Central memory CD8-positive, alpha-beta T cell (primary cell): ENCODE measurements around the gene MACROD2.
"Not testable (repeated sequence)": the region's sequence is repeated elsewhere in the genome, so short reads cannot be mapped to it uniquely, and the experiment has no call there.

Source experiments
- ATAC-seq: fragments of 150-1000 bp; cut with Tn5 transposase; replicated peaks from 2 replicates; pipeline ENCODE4 v1.10.0; 2022; ENCODE audit warnings: mild to moderate bottlenecking, moderate FRiP score, moderate number of reproducible peaks; ENCODE audit not compliant: poor library complexity, severe bottlenecking; ENCODE audit errors: extremely low read depth
- DNase-seq, 2 donors: peaks; one replicate each; pipeline ENCODE4 v3.0.0; 2021; ENCODE audit warnings: low spot score in 2 of 2
- H3K27ac Mint-ChIP-seq: one replicate; pipeline ENCODE4 v1.8.0; 2022; ENCODE audit warnings: low read depth, mild to moderate bottlenecking, moderate library complexity, mixed read lengths
- H3K27me3 Mint-ChIP-seq: one replicate; pipeline ENCODE4 v1.8.0; 2022; ENCODE audit warnings: mixed read lengths
- H3K36me3 Mint-ChIP-seq: one replicate; pipeline ENCODE4 v1.8.0; 2022; ENCODE audit warnings: mild to moderate bottlenecking, moderate library complexity, mixed read lengths; ENCODE audit not compliant: insufficient read depth
- H3K4me1 Mint-ChIP-seq: one replicate; pipeline ENCODE4 v1.8.0; 2022; ENCODE audit warnings: mixed read lengths
- H3K4me3 Mint-ChIP-seq: one replicate; pipeline ENCODE4 v1.8.0; 2022; ENCODE audit warnings: mild to moderate bottlenecking, moderate library complexity, mixed read lengths
- H3K9me3 Mint-ChIP-seq: one replicate; pipeline ENCODE4 v1.8.0; 2022; ENCODE audit warnings: mixed read lengths

Gene MACROD2

DNA sequence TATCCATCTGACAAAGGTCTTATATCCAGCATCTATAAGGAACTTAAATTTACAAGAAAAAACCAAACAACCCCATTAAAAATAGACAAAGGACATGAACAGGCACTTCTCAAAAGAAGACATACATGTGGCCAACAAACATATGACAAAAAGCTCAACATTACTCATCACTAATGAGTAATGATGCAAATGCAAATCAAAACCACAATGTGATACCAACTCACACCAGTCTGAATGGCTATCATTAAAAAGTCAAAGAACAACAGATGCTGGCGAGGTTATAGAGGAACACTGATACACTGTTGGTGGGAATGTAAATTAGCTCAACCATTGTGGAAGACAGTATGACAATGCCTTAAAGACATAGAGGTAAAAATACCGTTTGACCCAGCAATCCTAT, 13.9 kb downstream of the MACROD2 start:
- DNase-seq (no peak), ATAC-seq (no peak)
- no peaks in the 10 kb centered on the region for H3K36me3 Mint-ChIP-seq
- no peak overlapping the region for H3K4me3 Mint-ChIP-seq
- no peaks in the 10 kb centered on the region for H3K4me1 Mint-ChIP-seq
- H3K27ac Mint-ChIP-seq = no peak overlapping the region
- no peaks in the 10 kb centered on the region for H3K27me3 Mint-ChIP-seq
- peaks cover 10% of the 10 kb centered on the region for H3K9me3 Mint-ChIP-seq

DNA sequence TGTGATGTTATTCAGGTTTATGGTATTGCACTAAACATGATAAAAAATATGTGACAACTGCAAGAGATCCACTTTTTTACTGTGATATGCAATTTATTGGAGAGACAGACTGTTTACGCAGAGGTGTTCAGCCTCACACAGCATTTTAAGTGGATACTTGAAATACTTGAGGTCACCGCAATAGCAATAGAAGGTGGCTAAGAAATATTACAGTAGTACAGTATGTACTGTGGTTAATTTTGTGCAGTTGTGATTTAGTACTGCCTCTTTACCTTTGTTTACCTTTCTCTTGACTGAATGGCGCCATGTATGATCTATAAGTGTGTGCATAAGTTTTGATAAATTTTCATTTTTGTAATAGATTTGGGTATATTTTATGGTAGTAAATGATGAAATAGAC, 17.4 kb downstream of the MACROD2 start:
- Mint-ChIP-seq H3K27me3 (no peaks in the 10 kb centered on the region), H3K4me1 (no peaks in the 10 kb centered on the region), H3K9me3 (peaks cover 15% of the 10 kb centered on the region), H3K4me3 (no peak overlapping the region), H3K36me3 (no peaks in the 10 kb centered on the region), H3K27ac (no peak overlapping the region)
- ATAC-seq (no peak), DNase-seq (no peak)

DNA sequence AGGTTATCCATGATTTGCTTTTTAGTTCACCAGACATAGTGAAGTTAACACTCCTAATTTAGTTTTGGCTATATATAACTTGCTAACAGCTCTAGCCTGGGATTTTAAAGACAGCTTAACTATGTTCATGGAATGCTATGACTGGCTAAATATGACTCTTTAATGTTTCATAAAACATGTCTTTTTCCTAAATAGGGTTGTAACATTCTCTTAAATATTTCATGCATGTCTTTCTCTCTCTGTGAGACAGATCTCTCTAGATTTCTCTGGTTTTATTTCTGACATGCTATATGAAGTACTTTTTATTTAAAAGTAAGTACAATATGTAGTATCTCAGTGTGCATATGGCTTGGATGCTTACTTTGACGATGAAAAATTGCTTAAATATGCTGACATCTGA, 35.7 kb downstream of the MACROD2 start:
- Mint-ChIP-seq H3K27me3 (no peaks in the 10 kb centered on the region), H3K4me1 (no peaks in the 10 kb centered on the region)

DNA sequence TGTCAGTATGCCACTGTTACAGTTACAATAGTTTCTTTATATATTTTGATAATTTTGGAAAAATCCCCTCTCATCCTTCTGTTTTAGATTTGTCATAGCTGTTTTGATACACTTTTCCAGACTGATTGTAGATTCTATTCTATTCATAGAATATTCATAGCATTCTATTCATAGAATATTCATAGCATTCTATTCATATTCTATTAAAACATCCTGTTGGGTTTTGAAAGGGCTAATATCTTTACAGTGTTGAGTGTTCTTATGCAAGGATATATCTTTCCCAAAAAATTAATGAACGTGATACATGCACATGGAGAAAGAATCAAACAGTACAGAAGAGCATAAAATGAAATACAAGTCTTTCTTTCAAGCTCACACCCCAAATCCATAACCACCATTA, 38.0 kb downstream of the MACROD2 start:
- H3K36me3 Mint-ChIP-seq = no peaks in the 10 kb centered on the region
- H3K4me3 Mint-ChIP-seq = no peak overlapping the region
- no peaks in the 10 kb centered on the region for H3K9me3 Mint-ChIP-seq
- no peak overlapping the region for H3K27ac Mint-ChIP-seq
- no peaks in the 10 kb centered on the region for H3K4me1 Mint-ChIP-seq
- ATAC-seq (no peak), DNase-seq (no peak)
- no peaks in the 10 kb centered on the region for H3K27me3 Mint-ChIP-seq

More for the DNA sequence above, 35.7 kb downstream of the MACROD2 start:
- H3K27ac Mint-ChIP-seq = no peak overlapping the region
- ATAC-seq (no peak), DNase-seq (no peak)
- no peaks in the 10 kb centered on the region for H3K36me3 Mint-ChIP-seq
- H3K4me3 Mint-ChIP-seq = no peak overlapping the region
- H3K9me3 Mint-ChIP-seq = peaks cover 10% of the 10 kb centered on the region

DNA sequence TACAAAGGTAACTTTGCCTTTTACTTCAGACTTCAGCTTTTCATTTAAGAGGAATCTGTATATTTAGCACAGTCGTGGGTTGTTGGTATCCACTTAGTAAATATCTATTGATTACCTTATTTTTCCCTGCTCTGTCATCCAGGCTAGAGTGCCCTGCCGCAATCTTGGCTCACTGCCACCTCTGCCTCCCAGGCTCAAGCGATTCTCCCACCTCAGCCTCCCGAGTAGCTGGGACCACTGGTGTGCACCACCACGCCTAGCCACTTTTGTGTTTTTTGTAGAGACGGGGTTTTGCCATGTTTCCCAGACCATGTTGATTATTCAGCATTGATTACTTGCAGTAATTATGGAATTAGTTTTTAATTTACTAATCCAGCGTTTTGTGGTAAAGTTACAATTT, 41.3 kb downstream of the MACROD2 start:
- Mint-ChIP-seq H3K4me3 (no peak overlapping the region), H3K36me3 (no peaks in the 10 kb centered on the region), H3K4me1 (no peaks in the 10 kb centered on the region), H3K27ac (no peak overlapping the region), H3K9me3 (peaks cover 1% of the 10 kb centered on the region), H3K27me3 (no peaks in the 10 kb centered on the region)
- no peak for DNase-seq
- ATAC-seq = no peak

DNA sequence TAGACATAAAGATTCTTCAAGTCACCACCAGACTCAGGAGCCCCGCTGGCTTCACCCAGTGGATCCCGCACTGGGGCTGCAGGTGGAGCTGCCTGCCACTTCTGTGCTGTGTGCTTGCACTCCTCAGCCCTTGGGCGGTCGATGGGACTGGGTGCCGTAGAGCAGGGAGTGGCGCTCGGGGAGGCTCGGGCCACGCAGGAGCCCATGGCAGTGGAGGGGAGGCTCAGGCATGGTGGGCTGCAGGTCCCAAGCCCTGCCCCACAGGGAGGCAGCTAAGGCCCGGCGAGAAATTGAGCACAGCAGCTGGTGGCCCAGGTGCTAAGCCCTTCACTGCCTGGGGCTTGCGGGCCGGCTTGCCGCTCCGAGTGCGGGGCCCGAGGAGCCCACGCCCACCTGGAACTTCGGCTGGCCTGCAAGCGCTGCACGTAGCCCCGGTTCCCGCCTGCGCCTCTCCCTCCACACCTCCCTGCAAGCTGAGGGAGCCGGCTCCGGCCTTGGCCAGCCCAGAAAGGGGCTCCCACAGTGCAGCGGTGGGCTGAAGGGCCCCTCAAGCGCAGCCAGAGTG, 49.5 kb downstream of the MACROD2 start:
- not testable (repeated sequence) for H3K27me3 Mint-ChIP-seq, H3K27ac Mint-ChIP-seq, H3K4me3 Mint-ChIP-seq, H3K4me1 Mint-ChIP-seq, H3K36me3 Mint-ChIP-seq, DNase-seq, ATAC-seq, H3K9me3 Mint-ChIP-seq

DNA sequence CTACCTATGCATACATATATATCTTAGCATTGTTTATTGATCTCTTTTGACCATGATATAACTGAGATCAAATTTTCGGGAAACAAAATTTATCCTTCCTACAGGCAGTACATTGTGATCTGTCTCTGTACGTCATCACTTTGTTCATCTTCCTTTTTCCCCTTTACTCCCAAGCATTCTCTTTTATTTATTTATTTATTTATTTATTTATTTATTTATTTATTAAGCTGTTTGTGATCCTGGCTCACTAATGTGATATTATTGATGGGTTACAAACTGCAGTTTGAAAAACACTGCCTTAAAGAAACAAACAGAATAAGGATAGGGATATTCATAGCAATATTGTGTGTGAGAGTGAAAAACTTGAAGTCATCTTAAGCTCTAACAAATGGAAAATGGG, 51.2 kb downstream of the MACROD2 start:
- Mint-ChIP-seq H3K27me3 (no peaks in the 10 kb centered on the region), H3K9me3 (peaks cover 4% of the 10 kb centered on the region), H3K27ac (no peak overlapping the region), H3K36me3 (no peaks in the 10 kb centered on the region), H3K4me3 (no peak overlapping the region), H3K4me1 (no peaks in the 10 kb centered on the region)
- ATAC-seq = no peak
- no peak for DNase-seq

DNA sequence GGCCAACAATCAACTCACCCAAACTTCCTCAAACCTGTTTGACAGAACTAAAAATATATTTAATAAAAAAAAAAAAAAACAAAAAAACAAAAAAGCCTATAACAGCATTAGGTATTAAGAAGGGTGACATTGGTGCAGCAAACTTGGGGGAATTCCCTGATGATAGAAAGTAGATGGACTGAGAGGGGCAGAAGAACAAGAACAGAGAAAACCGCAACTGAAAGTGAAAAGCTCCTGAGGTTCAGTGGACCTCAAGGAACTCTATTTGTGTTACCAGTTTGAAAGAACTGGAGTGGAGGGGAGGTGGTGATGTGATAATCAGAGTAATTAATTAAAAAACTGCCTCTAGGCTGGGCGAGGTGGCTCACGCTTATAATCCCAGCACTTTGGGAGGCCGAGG, 53.8 kb downstream of the MACROD2 start:
- no peak for ATAC-seq
- no peak for DNase-seq
- H3K36me3 Mint-ChIP-seq = no peaks in the 10 kb centered on the region
- H3K4me1 Mint-ChIP-seq = no peaks in the 10 kb centered on the region
- no peaks in the 10 kb centered on the region for H3K27me3 Mint-ChIP-seq
- no peak overlapping the region for H3K27ac Mint-ChIP-seq
- H3K4me3 Mint-ChIP-seq = no peak overlapping the region
- H3K9me3 Mint-ChIP-seq = no peaks in the 10 kb centered on the region

DNA sequence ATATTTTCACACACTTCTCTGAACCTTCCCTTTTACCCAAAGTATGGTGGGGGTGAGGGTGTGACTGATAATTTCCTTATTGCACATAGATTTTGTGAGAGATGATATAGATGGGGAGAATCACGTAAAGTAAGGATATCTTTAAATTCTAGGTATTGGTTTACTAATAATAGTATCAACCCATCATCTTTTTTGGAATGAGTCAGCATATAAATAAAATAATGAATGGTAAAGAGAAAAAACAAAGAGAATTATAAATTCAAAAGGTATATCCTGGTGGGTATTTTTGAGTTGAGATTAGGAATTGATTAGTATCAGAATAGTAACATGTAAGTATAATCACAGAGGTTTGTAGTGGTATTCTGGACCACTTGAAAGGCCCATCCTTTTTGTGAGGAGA, 56.1 kb downstream of the MACROD2 start:
- H3K4me1 Mint-ChIP-seq = no peaks in the 10 kb centered on the region
- no peaks in the 10 kb centered on the region for H3K9me3 Mint-ChIP-seq
- H3K27ac Mint-ChIP-seq = no peak overlapping the region
- ATAC-seq (no peak), DNase-seq (no peak)
- H3K4me3 Mint-ChIP-seq = no peak overlapping the region
- no peaks in the 10 kb centered on the region for H3K27me3 Mint-ChIP-seq
- no peaks in the 10 kb centered on the region for H3K36me3 Mint-ChIP-seq

DNA sequence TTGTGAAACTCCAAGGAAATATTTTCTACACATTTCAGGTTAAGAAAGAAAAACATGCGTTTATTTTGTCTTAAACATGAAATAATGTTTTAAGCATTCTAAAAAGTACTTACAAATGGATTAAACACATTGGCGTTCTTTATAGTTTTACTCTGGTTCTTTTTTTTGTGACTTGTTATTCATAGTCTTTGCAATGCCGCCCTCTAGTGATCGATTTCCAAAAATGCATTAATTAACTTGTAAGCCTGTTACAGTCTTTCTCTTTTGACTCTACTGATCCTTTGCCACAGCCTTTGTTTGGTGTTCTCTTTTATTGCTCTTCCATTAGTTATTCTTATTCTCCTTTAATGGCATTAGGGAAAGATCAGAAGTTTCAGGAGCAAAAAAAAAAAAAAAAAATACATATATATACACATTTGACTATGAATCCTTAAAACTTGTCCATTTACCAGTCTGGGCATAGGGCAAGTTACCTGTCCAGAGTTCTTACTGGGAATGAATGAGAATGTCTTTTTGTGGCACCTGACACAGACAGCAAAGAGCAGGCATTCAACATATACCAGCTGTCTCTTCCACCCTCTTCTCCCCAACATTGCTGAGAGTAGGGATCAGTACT, 59.9 kb downstream of the MACROD2 start:
- ATAC-seq = no peak
- Mint-ChIP-seq H3K36me3 (no peaks in the 10 kb centered on the region), H3K27ac (no peak overlapping the region), H3K4me3 (no peak overlapping the region), H3K9me3 (no peaks in the 10 kb centered on the region), H3K27me3 (no peaks in the 10 kb centered on the region), H3K4me1 (no peaks in the 10 kb centered on the region)
- no peak for DNase-seq

DNA sequence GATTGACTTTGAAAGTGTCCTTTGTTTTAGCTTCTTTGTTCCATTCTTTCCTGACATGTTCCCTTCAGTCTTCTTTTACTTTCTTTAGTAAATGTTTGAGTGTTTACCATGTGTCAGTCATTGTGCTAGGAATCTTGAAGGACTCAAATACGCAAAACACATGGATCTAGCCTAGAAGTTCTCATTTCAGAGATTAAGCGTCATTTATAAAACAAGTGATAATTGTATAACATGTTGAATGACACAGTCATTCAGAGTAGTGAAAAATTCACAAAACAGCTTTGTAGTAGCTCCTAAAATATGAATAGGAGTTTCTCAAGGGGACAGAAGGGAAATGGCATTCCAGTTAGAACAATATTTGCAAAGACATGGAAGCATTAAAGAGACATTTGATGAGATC, 66.9 kb downstream of the MACROD2 start:
- no peaks in the 10 kb centered on the region for H3K27me3 Mint-ChIP-seq
- H3K27ac Mint-ChIP-seq = no peak overlapping the region
- ATAC-seq (no peak), DNase-seq (no peak)
- H3K4me3 Mint-ChIP-seq = no peak overlapping the region
- H3K9me3 Mint-ChIP-seq = peaks cover 13% of the 10 kb centered on the region
- no peaks in the 10 kb centered on the region for H3K36me3 Mint-ChIP-seq
- H3K4me1 Mint-ChIP-seq = no peaks in the 10 kb centered on the region

DNA sequence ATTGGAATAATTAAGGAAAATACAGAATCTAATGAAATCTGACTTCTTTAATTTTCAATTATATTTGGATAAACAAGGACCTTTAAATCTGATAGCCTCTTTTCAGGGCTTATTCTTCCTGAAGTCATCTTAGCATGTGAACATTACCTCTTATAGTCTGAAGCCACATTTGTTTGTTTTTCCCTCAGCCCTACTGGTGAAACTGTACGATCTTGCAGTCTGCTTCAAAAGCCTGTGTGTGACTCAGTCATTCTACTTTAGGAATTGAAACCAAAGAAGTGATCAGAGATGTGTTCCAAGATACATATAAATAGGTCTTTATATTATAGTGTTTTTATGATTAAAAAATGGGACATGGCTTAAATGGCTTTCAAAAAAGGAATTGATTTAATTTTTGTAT, 67.5 kb downstream of the MACROD2 start:
- Mint-ChIP-seq H3K27ac (no peak overlapping the region), H3K4me3 (no peak overlapping the region), H3K27me3 (no peaks in the 10 kb centered on the region), H3K36me3 (no peaks in the 10 kb centered on the region), H3K4me1 (no peaks in the 10 kb centered on the region), H3K9me3 (peaks cover 13% of the 10 kb centered on the region)
- no peak for DNase-seq
- no peak for ATAC-seq

DNA sequence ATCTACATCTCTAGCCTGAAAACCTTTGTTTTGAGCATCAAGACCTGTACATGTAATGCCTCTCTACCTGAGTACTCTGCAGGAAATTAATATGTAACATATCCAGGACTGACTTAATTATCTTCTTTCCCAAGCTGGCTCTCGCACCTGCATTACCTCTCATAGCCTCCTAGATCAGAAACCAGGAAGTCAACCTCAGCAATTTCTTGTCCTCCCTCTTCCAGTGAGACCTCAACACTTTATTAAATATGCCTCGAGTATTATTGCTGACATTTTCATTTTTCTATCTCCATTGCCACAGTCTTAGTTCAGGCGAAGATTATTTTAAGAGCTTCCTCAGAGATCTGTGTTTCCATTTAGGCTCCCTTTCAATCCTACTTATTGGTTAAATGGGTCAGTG, 69.0 kb downstream of the MACROD2 start:
- Mint-ChIP-seq H3K36me3 (no peaks in the 10 kb centered on the region), H3K27me3 (no peaks in the 10 kb centered on the region), H3K27ac (no peak overlapping the region), H3K9me3 (peaks cover 13% of the 10 kb centered on the region), H3K4me1 (no peaks in the 10 kb centered on the region), H3K4me3 (no peak overlapping the region)
- no peak for ATAC-seq
- no peak for DNase-seq
